Measurements from ENCODE around the gene DIPK1C. TPM values are rescaled to one million over a fixed set of nuclear protein-coding genes. Genes with fewer than 3 reads are reported as not detected.

DIPK1C gene
- total and polyA plus RNA-seq, 9 of the 15 experiments (the other 6 are each of a cell fraction or from before 2014, with no cell fraction given) = 0.04 to 0.32 (median 0.15) TPM; not detected in 2

DNA sequence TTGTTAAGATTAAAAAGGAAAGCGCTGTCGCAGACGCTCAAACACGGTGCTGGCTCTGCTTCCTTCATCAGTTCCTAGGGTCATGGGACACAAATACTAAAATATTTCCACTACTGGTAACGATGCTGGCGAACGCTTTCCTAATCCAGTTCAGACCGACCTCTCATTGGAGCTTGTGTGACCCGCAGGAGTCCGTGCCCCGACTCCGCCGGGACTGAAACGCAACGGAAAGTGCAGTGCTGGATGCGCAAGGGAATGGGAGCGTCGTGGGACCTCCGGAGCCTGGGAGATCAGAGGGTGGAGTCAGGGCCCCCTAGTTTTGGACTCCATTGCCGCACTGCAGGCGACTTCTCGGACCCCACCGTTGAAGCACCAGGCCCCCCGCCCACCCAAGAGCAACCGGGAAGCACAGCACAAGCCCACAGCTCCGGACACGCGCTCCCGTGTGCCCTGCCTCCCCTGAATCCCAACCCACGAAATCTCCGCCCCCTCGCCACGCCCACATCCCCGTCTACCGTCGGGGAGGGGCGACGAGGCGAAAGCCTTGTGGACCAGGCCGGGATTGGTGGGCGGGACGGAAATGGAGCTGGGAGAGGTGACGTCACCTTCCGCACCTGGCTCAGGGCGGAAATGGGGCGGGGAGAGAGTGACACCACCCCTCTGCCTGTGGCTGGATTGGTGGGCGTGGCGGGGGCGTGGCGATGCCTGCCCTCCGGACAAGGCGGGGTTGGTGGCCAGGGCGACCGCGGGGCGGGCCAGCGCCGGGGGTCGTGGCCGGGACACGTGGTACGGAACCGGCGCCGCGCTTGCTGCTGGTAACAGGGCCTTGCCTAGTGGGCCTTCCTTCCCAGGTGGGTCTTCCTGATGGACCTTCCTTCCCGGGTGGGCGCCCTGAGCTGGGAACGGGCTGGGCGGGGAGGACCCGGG, 38.7 kb upstream of the DIPK1C start, which contains the start of gene CNDP2 (continued):
- TF ChIP-seq HDAC3 (IDR thresholded peaks at IDR 0.05; ENCODE audit: borderline replicate concordance, partially characterized antibody) (no peak), ZNF778 (CRISPR knock-in tag; IDR thresholded peaks at IDR 0.05) (no peak), GTF2E2 (tag; IDR thresholded peaks at IDR 0.05) (no peak), ZNF449 (CRISPR knock-in tag; IDR thresholded peaks at IDR 0.05) (no peak), PHTF2 (CRISPR knock-in tag; IDR thresholded peaks at IDR 0.05) (no peak), RBM25 (IDR thresholded peaks at IDR 0.05; ENCODE audit: low read depth, low read length, severe bottlenecking) (no peak), CC2D1A (IDR thresholded peaks at IDR 0.05) (no peak), SMAD1 (IDR thresholded peaks at IDR 0.05; ENCODE audit: low read depth, low read length, partially characterized antibody) (no peak), SRSF1 (IDR thresholded peaks at IDR 0.05; ENCODE audit: low read depth, low read length) (no peak), BMI1 (IDR thresholded peaks at IDR 0.05; ENCODE audit: low read length) (no peak), KDM5B (IDR thresholded peaks at IDR 0.05; ENCODE audit: insufficient replicate concordance, low read depth, low read length) (peak; percentile 73), MEF2A (IDR thresholded peaks at IDR 0.05; ENCODE audit: control insufficient read depth, low read depth, low read length) (no peak), CBX1 (IDR thresholded peaks at IDR 0.05; ENCODE audit: low read depth) (peak; percentile 42; the same call in 1 of the 2 replicates), CCNT2 (IDR thresholded peaks at IDR 0.05; ENCODE audit: borderline replicate concordance, extremely low read depth, insufficient read length, low read depth, low read length) (no peak), HCFC1 (IDR thresholded peaks at IDR 0.05; ENCODE audit: low read depth, low read length) (no peak; the same call in 1 of the 2 replicates), ZNF347 (CRISPR knock-in tag; IDR thresholded peaks at IDR 0.05; ENCODE audit: low read depth) (no peak), CBFB (CRISPR knock-in tag; IDR thresholded peaks at IDR 0.05) (no peak)
- TF ChIP-seq, protein P1, sequence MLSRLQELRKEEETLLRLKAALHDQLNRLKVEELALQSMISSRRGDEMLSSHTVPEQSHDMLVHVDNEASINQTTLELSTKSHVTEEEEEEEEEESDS (CRISPR knock-in tag; IDR thresholded peaks at IDR 0.05) = no peak
- TF ChIP-seq, protein P2, sequence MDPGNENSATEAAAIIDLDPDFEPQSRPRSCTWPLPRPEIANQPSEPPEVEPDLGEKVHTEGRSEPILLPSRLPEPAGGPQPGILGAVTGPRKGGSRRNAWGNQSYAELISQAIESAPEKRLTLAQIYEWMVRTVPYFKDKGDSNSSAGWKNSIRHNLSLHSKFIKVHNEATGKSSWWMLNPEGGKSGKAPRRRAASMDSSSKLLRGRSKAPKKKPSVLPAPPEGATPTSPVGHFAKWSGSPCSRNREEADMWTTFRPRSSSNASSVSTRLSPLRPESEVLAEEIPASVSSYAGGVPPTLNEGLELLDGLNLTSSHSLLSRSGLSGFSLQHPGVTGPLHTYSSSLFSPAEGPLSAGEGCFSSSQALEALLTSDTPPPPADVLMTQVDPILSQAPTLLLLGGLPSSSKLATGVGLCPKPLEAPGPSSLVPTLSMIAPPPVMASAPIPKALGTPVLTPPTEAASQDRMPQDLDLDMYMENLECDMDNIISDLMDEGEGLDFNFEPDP (CRISPR knock-in tag; IDR thresholded peaks at IDR 0.05) = no peak
- TF ChIP-seq, protein P3, sequence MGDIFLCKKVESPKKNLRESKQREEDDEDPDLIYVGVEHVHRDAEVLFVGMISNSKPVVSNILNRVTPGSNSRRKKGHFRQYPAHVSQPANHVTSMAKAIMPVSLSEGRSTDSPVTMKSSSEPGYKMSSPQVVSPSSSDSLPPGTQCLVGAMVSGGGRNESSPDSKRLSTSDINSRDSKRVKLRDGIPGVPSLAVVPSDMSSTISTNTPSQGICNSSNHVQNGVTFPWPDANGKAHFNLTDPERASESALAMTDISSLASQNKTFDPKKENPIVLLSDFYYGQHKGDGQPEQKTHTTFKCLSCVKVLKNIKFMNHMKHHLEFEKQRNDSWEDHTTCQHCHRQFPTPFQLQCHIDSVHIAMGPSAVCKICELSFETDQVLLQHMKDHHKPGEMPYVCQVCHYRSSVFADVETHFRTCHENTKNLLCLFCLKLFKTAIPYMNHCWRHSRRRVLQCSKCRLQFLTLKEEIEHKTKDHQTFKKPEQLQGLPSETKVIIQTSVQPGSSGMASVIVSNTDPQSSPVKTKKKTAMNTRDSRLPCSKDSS (IDR thresholded peaks at IDR 0.05; ENCODE audit: low read depth, partially characterized antibody) = no peak
- TF ChIP-seq, protein P4, sequence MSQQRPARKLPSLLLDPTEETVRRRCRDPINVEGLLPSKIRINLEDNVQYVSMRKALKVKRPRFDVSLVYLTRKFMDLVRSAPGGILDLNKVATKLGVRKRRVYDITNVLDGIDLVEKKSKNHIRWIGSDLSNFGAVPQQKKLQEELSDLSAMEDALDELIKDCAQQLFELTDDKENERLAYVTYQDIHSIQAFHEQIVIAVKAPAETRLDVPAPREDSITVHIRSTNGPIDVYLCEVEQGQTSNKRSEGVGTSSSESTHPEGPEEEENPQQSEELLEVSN (IDR thresholded peaks at IDR 0.05; ENCODE audit: borderline replicate concordance in 1 of 2, extremely low read depth in 1 of 2, insufficient read depth in 1 of 2, insufficient read length in 1 of 2, low read depth in 1 of 2, low read length in 1 of 2, poor library complexity in 1 of 2, severe bottlenecking in 1 of 2) = peak in 1 of 2 experiments; percentile 8
